HEK293T (cell line): ENCODE results near the gene PPM1H.

Experiments used
- CTBP1 ChIP-seq: fragments of 450-650 bp; IDR thresholded peaks from 2 replicates; pipeline ENCODE4 v1.6.1; 2016; ENCODE audit warnings: borderline replicate concordance
- FOXA1 ChIP-seq: fragments of 450-650 bp; IDR thresholded peaks from 2 replicates; pipeline ENCODE4 v1.6.1; 2016; ENCODE audit warnings: mild to moderate bottlenecking
- FOXK2 ChIP-seq: fragments of 450-650 bp; IDR thresholded peaks from 2 replicates; pipeline ENCODE4 v1.6.1; 2016; ENCODE audit warnings: mild to moderate bottlenecking
- FOXM1 ChIP-seq: fragments of 450-650 bp; IDR thresholded peaks from 2 replicates; pipeline ENCODE4 v1.6.1; 2017; ENCODE audit warnings: mild to moderate bottlenecking, borderline replicate concordance
- HDGF ChIP-seq: fragments of 450-650 bp; IDR thresholded peaks from 2 replicates; pipeline ENCODE4 v1.6.1; 2017; ENCODE audit warnings: antibody characterized with exemption, borderline replicate concordance
- NFRKB ChIP-seq: fragments of 450-650 bp; IDR thresholded peaks from 2 replicates; pipeline ENCODE4 v1.6.1; 2016; ENCODE audit warnings: mild to moderate bottlenecking, moderate library complexity
- PKNOX1 ChIP-seq: fragments of 450-650 bp; IDR thresholded peaks from 2 replicates; pipeline ENCODE4 v1.6.1; 2016
- SP1 ChIP-seq: fragments of 450-650 bp; IDR thresholded peaks from 2 replicates; pipeline ENCODE4 v1.6.1; 2017

GRCh38 chr12:62653304-62653703 is 281.6 kb downstream of the PPM1H start:
- TF ChIP-seq NFRKB (no peak), FOXA1 (no peak), SP1 (no peak), PKNOX1 (no peak), FOXK2 (no peak), CTBP1 (no peak), FOXM1 (no peak), HDGF (no peak)
